ENCODE results near the gene RFX2.
"Not testable (repeated sequence)": the region's sequence is repeated elsewhere in the genome, so short reads cannot be mapped to it uniquely, and the experiment has no call there.

RFX2 gene

GRCh38 chr19:5987077-5987818 is 123.1 kb downstream of the RFX2 start:
- peak; percentile 86 for DNase-seq

- DNase-seq = not testable (repeated sequence)
Measured at GRCh38 chr19:5985837-5986236, 124.5 kb downstream of the RFX2 start.

- DNase-seq = no peak
Measured at GRCh38 chr19:5985098-5985783, 125.1 kb downstream of the RFX2 start.

- DNase-seq = no peak
Measured at GRCh38 chr19:5984600-5984999, 125.7 kb downstream of the RFX2 start.

GRCh38 chr19:5983367-5983955 is 126.8 kb downstream of the RFX2 start:
- no peak for DNase-seq

GRCh38 chr19:5978606-5979552 is 131.4 kb downstream of the RFX2 start:
- DNase-seq = no peak

- peak; percentile 99 for DNase-seq
Measured at GRCh38 chr19:5977785-5978605, 132.3 kb downstream of the RFX2 start, which contains the start of gene RANBP3. Gene RANBP3, minus strand, starts transcription at chr19:5978140. Its CDS starts 58 bp downstream, at chr19:5978082.

GRCh38 chr19:5977222-5977784 is 133.0 kb downstream of the RFX2 start:
- DNase-seq = no peak

- no peak for DNase-seq
Measured at GRCh38 chr19:5976768-5977167, 133.5 kb downstream of the RFX2 start.

- DNase-seq = no peak
Measured at GRCh38 chr19:5975388-5975728, 134.9 kb downstream of the RFX2 start.

- DNase-seq = no peak
Measured at GRCh38 chr19:5974721-5975387, 135.4 kb downstream of the RFX2 start.

GRCh38 chr19:5973867-5974635 is 136.2 kb downstream of the RFX2 start:
- no peak for DNase-seq

GRCh38 chr19:5973376-5973775 is 136.9 kb downstream of the RFX2 start:
- no peak for DNase-seq

GRCh38 chr19:5972355-5972731 is 138.0 kb downstream of the RFX2 start:
- DNase-seq = no peak

- DNase-seq = no peak
Measured at GRCh38 chr19:5971714-5972354, 138.5 kb downstream of the RFX2 start.

GRCh38 chr19:5969476-5969875 is 140.8 kb downstream of the RFX2 start:
- DNase-seq = no peak

GRCh38 chr19:5968431-5969373 is 141.6 kb downstream of the RFX2 start:
- DNase-seq = peak; percentile 25

- peak; percentile 79 for DNase-seq
Measured at GRCh38 chr19:5967994-5968430, 142.3 kb downstream of the RFX2 start.

Data from midbrain (tissue), 1 donor.